Measurements from ENCODE around the gene ST8SIA5. TPM values are rescaled to one million over a fixed set of nuclear protein-coding genes. Genes with fewer than 3 reads are reported as not detected.

The ST8SIA5 gene
- total and polyA plus RNA-seq, 2 donors (not counting 3 experiments of a cell fraction or from before 2014, with no cell fraction given): 0.25 to 0.62 TPM

DNA sequence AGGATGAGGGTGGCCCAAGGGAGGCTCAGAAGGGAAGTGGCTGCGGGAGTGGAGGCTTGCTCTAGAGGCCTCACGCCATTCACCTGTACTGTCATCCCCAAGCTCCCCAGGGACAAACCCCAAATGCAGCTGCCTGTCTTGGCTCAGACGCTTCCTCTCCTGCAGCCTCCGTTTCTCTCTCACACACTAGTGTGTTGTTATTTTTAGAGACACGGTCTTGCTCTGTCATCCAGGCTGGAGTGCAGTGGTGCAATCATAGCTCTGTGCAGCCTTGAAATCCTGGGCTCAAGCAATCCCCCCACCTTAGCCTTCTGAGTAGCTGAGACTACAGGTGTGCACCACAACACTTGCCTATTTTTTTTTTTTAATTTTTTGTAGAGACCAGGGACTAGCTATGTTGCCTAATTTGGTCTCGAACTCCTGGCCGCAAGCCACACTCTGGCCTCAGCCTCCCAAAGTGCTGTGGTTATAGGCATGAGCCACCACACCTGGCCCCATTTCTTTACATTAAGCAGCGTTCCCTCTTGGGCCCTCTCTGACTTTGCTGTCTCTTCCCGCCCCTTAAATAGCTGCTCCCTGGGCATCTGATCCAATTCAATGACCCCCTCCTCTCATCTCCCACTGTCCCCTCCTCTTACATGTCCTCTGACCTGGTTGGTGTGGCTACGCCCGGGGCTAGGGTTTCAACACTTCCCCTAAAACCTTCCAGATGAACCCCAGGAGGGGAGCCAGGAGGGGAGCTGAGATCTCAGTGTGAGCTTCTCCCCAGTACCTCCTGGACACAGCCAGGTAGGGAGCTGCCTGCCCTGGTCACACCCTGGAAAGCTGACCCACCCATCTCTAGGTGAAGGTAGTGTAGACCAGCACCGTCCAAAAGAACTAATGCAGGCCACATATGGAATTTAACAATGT, 75.8 kb downstream of the ST8SIA5 start:
- FAIRE-seq (no peak), DNase-seq (ENCODE audit: low read depth, low spot score) (no peak)
- Histone ChIP-seq H3K27me3 (ENCODE audit: control insufficient read depth in 2 of 2, insufficient read depth in 2 of 2, low read length in 2 of 2) (no peaks in the 10 kb centered on the region), H3K9ac (replicated peaks; ENCODE audit: extremely low read depth, insufficient read depth, low read length) (no peak overlapping the region), H3K9me1 (replicated peaks; ENCODE audit: control insufficient read depth, extremely low read depth, insufficient read depth, low read length) (no peaks in the 10 kb centered on the region), H3K27ac (ENCODE audit: insufficient read depth, low read depth, low read length) (no peak overlapping the region), H3K36me3 (ENCODE audit: control insufficient read depth in 2 of 2, extremely low read depth in 1 of 2, insufficient read depth in 2 of 2, low read length in 2 of 2) (no peaks in the 10 kb centered on the region), H3K4me3 (replicated peaks in 1 of 3; ENCODE audit: insufficient read depth in 1 of 3, low read depth in 1 of 3, low read length in 3 of 3) (no peak overlapping the region), H3K9me3 (replicated peaks; ENCODE audit: control insufficient read depth, insufficient read depth, low read length) (no peaks in the 10 kb centered on the region), H4K20me1 (replicated peaks; ENCODE audit: control insufficient read depth, extremely low read depth, insufficient read depth, low read length) (no peaks in the 10 kb centered on the region), H3K4me2 (ENCODE audit: insufficient read depth, low read length) (no peak overlapping the region), H2AFZ (ENCODE audit: low read depth, low read length) (no peak overlapping the region), H3K79me2 (ENCODE audit: control insufficient read depth, insufficient read depth, low read length) (no peaks in the 10 kb centered on the region), H3K4me1 (ENCODE audit: control insufficient read depth, extremely low read depth, insufficient read depth, low read length) (peaks cover 7% of the 10 kb centered on the region)
- intact Hi-C loops (cut with micrococcal nuclease): no loop called here
- TF ChIP-seq GATA2 (IDR thresholded peaks at IDR 0.05; ENCODE audit: insufficient read depth, insufficient read length, low read depth, low read length): no peak
- no peak for TF ChIP-seq POLR2A (IDR thresholded peaks at IDR 0.05; ENCODE audit: low read depth, low read length)
- TF ChIP-seq POLR2AphosphoS5 (IDR thresholded peaks at IDR 0.05; ENCODE audit: insufficient read depth, low read depth, low read length): no peak
- ChIA-PET POLR2A (no interaction called here), CTCF (interaction anchor here (1.0 kb wide), 2 partner anchors 10 to 13 kb away, joined by 3 to 5 read pairs; no protein-coding TSS in a partner anchor)
- dilution Hi-C loops (cut with MboI; ENCODE audit: extremely low pct_ligation_motif_present, low sequenced_read_pairs): no loop called here
- BruUV-seq (replicated peaks): no TSS peak

- dilution Hi-C loops (cut with MboI; ENCODE audit: extremely low pct_ligation_motif_present, low sequenced_read_pairs) (no loop called here), intact Hi-C loops (cut with micrococcal nuclease) (no loop called here)
- Histone ChIP-seq H3K36me3 (ENCODE audit: control insufficient read depth in 2 of 2, extremely low read depth in 1 of 2, insufficient read depth in 2 of 2, low read length in 2 of 2) (no peaks in the 10 kb centered on the region), H3K9me3 (replicated peaks; ENCODE audit: control insufficient read depth, insufficient read depth, low read length) (no peaks in the 10 kb centered on the region), H3K4me1 (ENCODE audit: control insufficient read depth, extremely low read depth, insufficient read depth, low read length) (peaks cover 8% of the 10 kb centered on the region), H3K4me2 (ENCODE audit: insufficient read depth, low read length) (no peak overlapping the region), H4K20me1 (replicated peaks; ENCODE audit: control insufficient read depth, extremely low read depth, insufficient read depth, low read length) (no peaks in the 10 kb centered on the region), H3K27ac (ENCODE audit: insufficient read depth, low read depth, low read length) (no peak overlapping the region), H3K79me2 (ENCODE audit: control insufficient read depth, insufficient read depth, low read length) (no peaks in the 10 kb centered on the region), H2AFZ (ENCODE audit: low read depth, low read length) (no peak overlapping the region), H3K4me3 (replicated peaks in 1 of 3; ENCODE audit: insufficient read depth in 1 of 3, low read depth in 1 of 3, low read length in 3 of 3) (no peak overlapping the region), H3K9ac (replicated peaks; ENCODE audit: extremely low read depth, insufficient read depth, low read length) (no peak overlapping the region), H3K27me3 (ENCODE audit: control insufficient read depth in 2 of 2, insufficient read depth in 2 of 2, low read length in 2 of 2) (no peaks in the 10 kb centered on the region), H3K9me1 (replicated peaks; ENCODE audit: control insufficient read depth, extremely low read depth, insufficient read depth, low read length) (no peaks in the 10 kb centered on the region)
- BruUV-seq (replicated peaks): no TSS peak
- DNase-seq (ENCODE audit: low read depth, low spot score) (no peak), FAIRE-seq (no peak)
- CTCF ChIA-PET: no interaction called here
- POLR2A ChIA-PET: no interaction called here
- TF ChIP-seq MYC (IDR thresholded peaks at IDR 0.05; ENCODE audit: low read depth, low read length) (no peak), POLR2A (IDR thresholded peaks at IDR 0.05; ENCODE audit: low read depth, low read length) (no peak), EZH2 (IDR thresholded peaks at IDR 0.05; ENCODE audit: borderline replicate concordance, low read depth, low read length, severe bottlenecking) (no peak), FOS (IDR thresholded peaks at IDR 0.05; ENCODE audit: borderline replicate concordance, insufficient read depth, low read length) (no peak), MAX (IDR thresholded peaks at IDR 0.05; ENCODE audit: insufficient read depth, insufficient read length) (no peak), GATA2 (IDR thresholded peaks at IDR 0.05; ENCODE audit: insufficient read depth, insufficient read length, low read depth, low read length) (no peak), POLR2AphosphoS5 (IDR thresholded peaks at IDR 0.05; ENCODE audit: insufficient read depth, low read depth, low read length) (no peak), JUN (IDR thresholded peaks at IDR 0.05; ENCODE audit: borderline replicate concordance, insufficient read depth, insufficient read length, low read depth) (no peak)
- TF ChIP-seq, protein P1, sequence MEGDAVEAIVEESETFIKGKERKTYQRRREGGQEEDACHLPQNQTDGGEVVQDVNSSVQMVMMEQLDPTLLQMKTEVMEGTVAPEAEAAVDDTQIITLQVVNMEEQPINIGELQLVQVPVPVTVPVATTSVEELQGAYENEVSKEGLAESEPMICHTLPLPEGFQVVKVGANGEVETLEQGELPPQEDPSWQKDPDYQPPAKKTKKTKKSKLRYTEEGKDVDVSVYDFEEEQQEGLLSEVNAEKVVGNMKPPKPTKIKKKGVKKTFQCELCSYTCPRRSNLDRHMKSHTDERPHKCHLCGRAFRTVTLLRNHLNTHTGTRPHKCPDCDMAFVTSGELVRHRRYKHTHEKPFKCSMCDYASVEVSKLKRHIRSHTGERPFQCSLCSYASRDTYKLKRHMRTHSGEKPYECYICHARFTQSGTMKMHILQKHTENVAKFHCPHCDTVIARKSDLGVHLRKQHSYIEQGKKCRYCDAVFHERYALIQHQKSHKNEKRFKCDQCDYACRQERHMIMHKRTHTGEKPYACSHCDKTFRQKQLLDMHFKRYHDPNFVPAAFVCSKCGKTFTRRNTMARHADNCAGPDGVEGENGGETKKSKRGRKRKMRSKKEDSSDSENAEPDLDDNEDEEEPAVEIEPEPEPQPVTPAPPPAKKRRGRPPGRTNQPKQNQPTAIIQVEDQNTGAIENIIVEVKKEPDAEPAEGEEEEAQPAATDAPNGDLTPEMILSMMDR (IDR thresholded peaks at IDR 0.05; ENCODE audit: extremely low read depth in 1 of 2, insufficient read depth in 1 of 2, low read depth in 1 of 2, low read length in 2 of 2): no peak
Observed at GRCh38 chr18:46679846-46680598, 76.8 kb downstream of the ST8SIA5 start.

Data from endothelial cell of umbilical vein (primary cell).